ENCODE results near the gene NBPF6. TPM values are rescaled to one million over a fixed set of nuclear protein-coding genes. Genes with fewer than 3 reads are reported as not detected.

Gene NBPF6
- polyA plus RNA-seq, 1 of the 3 experiments (the other 2 are of a cell fraction) = not detected

Other genes starting within 250 kb of the NBPF6 start
- gene SLC25A24, start 250.0 kb upstream of the NBPF6 start, polyA plus RNA-seq (2012; rRNA removed) = 11.3 and 14.9 TPM in 2 replicates
- gene NBPF4, start 206.3 kb upstream of the NBPF6 start, polyA plus RNA-seq (2012; rRNA removed) = not detected in 2 replicates
- gene EEIG2, start 109.8 kb downstream of the NBPF6 start, polyA plus RNA-seq (2012; rRNA removed) = 2.9 and 3.1 TPM in 2 replicates
- 0.03 TPM in 2 replicates for gene HENMT1, start 210.8 kb downstream of the NBPF6 start, polyA plus RNA-seq (2012; rRNA removed)
- 17.5 and 22.3 TPM in 2 replicates for gene PRPF38B, start 242.0 kb downstream of the NBPF6 start, polyA plus RNA-seq (2012; rRNA removed)